ENCODE measurements around the gene COL18A1.
"Not testable (repeated sequence)": the region's sequence is repeated elsewhere in the genome, so short reads cannot be mapped to it uniquely, and the experiment has no call there.

The COL18A1 gene

GRCh38 chr21:45559216-45560105 is 154.5 kb downstream of the COL18A1 start:
- H3K36me3 ChIP-seq (ENCODE audit: insufficient read depth, low read length) = no peaks in the 10 kb centered on the region
- H3K27me3 ChIP-seq (ENCODE audit: control insufficient read depth in 1 of 2, insufficient read depth in 2 of 2, low read length in 2 of 2) = peaks cover 0 to 7% of the 10 kb centered on the region in 2 donors
- no peak overlapping the region for H3K9ac ChIP-seq (ENCODE audit: low read length)
- no peak overlapping the region for H3K27ac ChIP-seq (ENCODE audit: low read depth, low read length)
- no peak overlapping the region for H3K4me3 ChIP-seq (ENCODE audit: low read depth in 1 of 2, low read length in 2 of 2)
- H3K9me3 ChIP-seq (ENCODE audit: low read length) = no peaks in the 10 kb centered on the region
- no peaks in the 10 kb centered on the region for H3K4me1 ChIP-seq (ENCODE audit: insufficient read depth, low read length)

DNA sequence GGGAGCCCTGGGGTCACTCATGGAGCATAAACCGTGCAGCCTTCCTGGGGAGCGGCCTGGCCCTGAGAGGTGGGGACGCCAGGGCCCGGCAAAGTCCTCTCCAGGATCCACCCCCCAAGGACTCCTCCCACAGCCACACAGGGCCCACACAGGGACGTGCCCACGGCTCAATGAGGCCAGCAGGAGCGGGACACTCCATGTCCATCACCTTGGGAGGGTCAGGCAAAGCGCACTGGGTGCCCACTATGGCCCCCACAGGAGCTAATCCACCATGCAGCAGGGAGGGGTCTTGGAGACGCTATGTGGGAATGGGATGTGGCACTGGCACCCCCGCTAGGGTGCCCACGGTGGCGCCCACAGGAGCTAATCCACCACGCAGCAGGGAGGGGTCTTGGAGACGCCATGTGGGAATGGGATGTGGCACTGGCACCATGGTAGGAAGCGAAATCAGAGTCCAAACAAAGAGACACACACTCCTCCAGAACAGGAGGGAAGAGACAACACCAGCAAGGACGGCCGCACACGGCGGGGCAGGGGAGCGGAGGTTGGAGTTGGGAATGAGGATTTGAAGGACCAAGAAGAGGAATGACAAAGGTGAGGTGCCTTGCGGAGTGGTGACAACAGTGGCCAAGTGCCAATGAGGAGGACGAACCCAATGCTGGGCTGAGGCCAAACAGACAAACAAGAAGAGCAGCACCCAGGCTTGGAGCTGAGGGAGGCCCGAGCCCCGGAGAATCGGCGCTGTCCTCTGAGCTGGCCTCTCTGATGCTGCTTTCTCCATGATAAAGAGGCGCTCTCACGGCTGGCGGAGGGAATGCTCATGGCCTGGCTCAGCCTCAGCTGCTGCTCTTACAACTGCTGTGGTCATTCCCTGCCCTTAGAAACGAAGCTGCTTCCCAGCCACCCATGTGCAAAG is 155.4 kb downstream of the COL18A1 start:
- Histone ChIP-seq H3K4me1 (ENCODE audit: insufficient read depth, low read length) (no peaks in the 10 kb centered on the region), H3K9ac (ENCODE audit: low read length) (no peak overlapping the region), H3K36me3 (ENCODE audit: insufficient read depth, low read length) (no peaks in the 10 kb centered on the region), H3K27me3 (ENCODE audit: control insufficient read depth in 1 of 2, insufficient read depth in 2 of 2, low read length in 2 of 2) (peaks cover 0 to 7% of the 10 kb centered on the region in 2 donors), H3K9me3 (ENCODE audit: low read length) (no peaks in the 10 kb centered on the region), H3K27ac (ENCODE audit: low read depth, low read length) (no peak overlapping the region), H3K4me3 (ENCODE audit: low read depth in 1 of 2, low read length in 2 of 2) (no peak overlapping the region)

GRCh38 chr21:45561241-45561640 is 156.3 kb downstream of the COL18A1 start:
- H3K4me3 ChIP-seq (ENCODE audit: low read depth in 1 of 2, low read length in 2 of 2); H3K4me1 ChIP-seq (ENCODE audit: insufficient read depth, low read length); H3K36me3 ChIP-seq (ENCODE audit: insufficient read depth, low read length); H3K9ac ChIP-seq (ENCODE audit: low read length); H3K27me3 ChIP-seq (ENCODE audit: control insufficient read depth in 1 of 2, insufficient read depth in 2 of 2, low read length in 2 of 2); H3K27ac ChIP-seq (ENCODE audit: low read depth, low read length); H3K9me3 ChIP-seq (ENCODE audit: low read length): not testable (repeated sequence)

GRCh38 chr21:45562402-45562801 is 157.4 kb downstream of the COL18A1 start:
- H3K9me3 ChIP-seq (ENCODE audit: low read length) = no peaks in the 10 kb centered on the region
- no peak overlapping the region for H3K9ac ChIP-seq (ENCODE audit: low read length)
- no peaks in the 10 kb centered on the region for H3K4me1 ChIP-seq (ENCODE audit: insufficient read depth, low read length)
- H3K27ac ChIP-seq (ENCODE audit: low read depth, low read length) = no peak overlapping the region
- H3K36me3 ChIP-seq (ENCODE audit: insufficient read depth, low read length) = no peaks in the 10 kb centered on the region
- H3K27me3 ChIP-seq (ENCODE audit: control insufficient read depth in 1 of 2, insufficient read depth in 2 of 2, low read length in 2 of 2) = peaks cover 0 to 7% of the 10 kb centered on the region in 2 donors
- H3K4me3 ChIP-seq (ENCODE audit: low read depth in 1 of 2, low read length in 2 of 2) = no peak overlapping the region

- Histone ChIP-seq H3K27me3 (ENCODE audit: control insufficient read depth in 1 of 2, insufficient read depth in 2 of 2, low read length in 2 of 2) (peaks cover 0 to 7% of the 10 kb centered on the region in 2 donors), H3K27ac (ENCODE audit: low read depth, low read length) (no peak overlapping the region), H3K4me3 (ENCODE audit: low read depth in 1 of 2, low read length in 2 of 2) (no peak overlapping the region), H3K36me3 (ENCODE audit: insufficient read depth, low read length) (no peaks in the 10 kb centered on the region), H3K4me1 (ENCODE audit: insufficient read depth, low read length) (no peaks in the 10 kb centered on the region), H3K9ac (ENCODE audit: low read length) (no peak overlapping the region), H3K9me3 (ENCODE audit: low read length) (no peaks in the 10 kb centered on the region)
Measured at GRCh38 chr21:45562965-45563364, 158.0 kb downstream of the COL18A1 start.
